C4-2B (cell line): ENCODE results near the gene SURF4.

ENCODE experiments used
- CTCF ChIP-seq: fragments of 450-650 bp; conservative IDR thresholded peaks from 2 replicates; pipeline ENCODE4 v1.5.1; 2017; ENCODE audit warnings: mild to moderate bottlenecking
- ZFX ChIP-seq: fragments of 450-650 bp; IDR thresholded peaks from 2 replicates; pipeline ENCODE4 v1.6.1; 2017

GRCh38 chr9:133355881-133356357, 19.9 kb downstream of the SURF4 start:
- TF ChIP-seq CTCF (no peak), ZFX (peak; percentile 50; the same call in 1 of the 2 replicates)
